ENCODE measurements around the gene BSG.

- TF ChIP-seq CTCF (IDR thresholded peaks at IDR 0.05) (no peak), POLR2A (IDR thresholded peaks at IDR 0.05) (no peak), EP300 (IDR thresholded peaks at IDR 0.05) (no peak)
These were observed 29.4 kb downstream of the BSG start for GRCh38 chr19:601790-602189.
